HEK293 (cell line): ENCODE results near the gene PANX3.

Experiments
- CTCF ChIA-PET: fragments of 350-600 bp; formaldehyde crosslinking; extraction: SDS; loops from one replicate; lab custom pipeline; 2021; ENCODE audit warnings: antibody characterized with exemption; lab: Yijun Ruan, JAX
- POLR2A ChIA-PET: fragments of 300-600 bp; formaldehyde crosslinking; extraction: SDS; loops from one replicate; lab custom pipeline; 2020; ENCODE audit warnings: antibody characterized with exemption, inconsistent platforms; lab: Yijun Ruan, JAX
- H3K27ac ChIP-seq: fragments of 200-500 bp; sonication (Bioruptor generic); 2 replicates; pipeline ENCODE4 v1.5.1; 2014; ENCODE audit warnings: low read depth, low read length, control low read depth, inconsistent platforms; ENCODE audit errors: extremely low read depth
- H3K36me3 ChIP-seq, 2 experiments: fragments of 200-500 bp in 1 of 2; sonication (Bioruptor generic) in 1 of 2; 1 replicate in 1 of 2; 2 replicates in 1 of 2; pipeline ENCODE4 v1.5.1; 2014 to 2017; ENCODE audit warnings: inconsistent platforms in 2 of 2, low read length in 2 of 2; ENCODE audit not compliant: control insufficient read depth in 2 of 2, insufficient read depth in 1 of 2
- H3K4me1 ChIP-seq: fragments of 200-500 bp; sonication (Bioruptor generic); 2 replicates; pipeline ENCODE4 v1.5.1; 2014; ENCODE audit warnings: mild to moderate bottlenecking, low read length, inconsistent platforms; ENCODE audit not compliant: control insufficient read depth, insufficient read depth
- H3K4me3 ChIP-seq: 2 replicates; pipeline ENCODE4 v1.5.1; 2011; ENCODE audit warnings: low read depth, mild to moderate bottlenecking, control low read depth, low read length, moderate library complexity
- H3K9me3 ChIP-seq: fragments of 200-500 bp; sonication (Bioruptor generic); 2 replicates; pipeline ENCODE4 v1.5.1; 2014; ENCODE audit warnings: low read depth, low read length, inconsistent platforms; ENCODE audit not compliant: control insufficient read depth, insufficient read depth
- BCL11A ChIP-seq: fragments of 450-650 bp; formaldehyde crosslinking; IDR thresholded peaks from 2 replicates; pipeline ENCODE4 v1.5.1; 2016; ENCODE audit warnings: low read depth, missing biosample characterization, missing genetic modification characterization
- FEZF1 ChIP-seq: fragments of 450-650 bp; formaldehyde crosslinking; IDR thresholded peaks from 2 replicates; pipeline ENCODE4 v1.5.1; 2016; ENCODE audit warnings: missing biosample characterization, missing genetic modification characterization
- GLIS1 ChIP-seq: fragments of 450-650 bp; formaldehyde crosslinking; IDR thresholded peaks from 2 replicates; pipeline ENCODE4 v1.5.1; 2016; ENCODE audit warnings: missing biosample characterization, missing genetic modification characterization
- GLIS2 ChIP-seq: fragments of 450-650 bp; formaldehyde crosslinking; IDR thresholded peaks from 2 replicates; pipeline ENCODE4 v1.5.1; 2016; ENCODE audit warnings: missing biosample characterization, missing genetic modification characterization
- HOXD13 ChIP-seq: sonication (generic); formaldehyde crosslinking; IDR thresholded peaks from 2 replicates; pipeline ENCODE4 v1.8.0; 2022; ENCODE audit warnings: missing genetic modification reagents, borderline replicate concordance
- IKZF3 ChIP-seq: fragments of 450-650 bp; IDR thresholded peaks from 2 replicates; pipeline ENCODE4 v1.5.0; 2018; ENCODE audit warnings: missing biosample characterization, mild to moderate bottlenecking, missing genetic modification characterization, moderate library complexity
- MZF1 ChIP-seq: fragments of 450-650 bp; formaldehyde crosslinking; IDR thresholded peaks from 2 replicates; pipeline ENCODE4 v1.5.1; 2017; ENCODE audit warnings: missing biosample characterization, missing genetic modification characterization, borderline replicate concordance
- REPIN1 ChIP-seq: fragments of 450-650 bp; formaldehyde crosslinking; IDR thresholded peaks from 2 replicates; pipeline ENCODE4 v1.5.1; 2017; ENCODE audit warnings: missing biosample characterization, missing genetic modification characterization, low read depth
- SCRT2 ChIP-seq: fragments of 450-650 bp; formaldehyde crosslinking; IDR thresholded peaks from 2 replicates; pipeline ENCODE4 v1.5.1; 2016; ENCODE audit warnings: missing biosample characterization, missing genetic modification characterization
- SETDB1 ChIP-seq: IDR thresholded peaks from one replicate; pipeline ENCODE4 v1.6.1; 2017; ENCODE audit warnings: mild to moderate bottlenecking, low read length, moderate library complexity, mixed read lengths; ENCODE audit not compliant: insufficient read length
- SP7 ChIP-seq: fragments of 450-650 bp; formaldehyde crosslinking; IDR thresholded peaks from 2 replicates; pipeline ENCODE4 v1.5.1; 2016; ENCODE audit warnings: missing biosample characterization, missing genetic modification characterization
- YY1 ChIP-seq: fragments of 450-650 bp; formaldehyde crosslinking; IDR thresholded peaks from 2 replicates; pipeline ENCODE4 v1.5.1; 2018; ENCODE audit warnings: missing biosample characterization, missing genetic modification characterization
- ZBTB20 ChIP-seq: fragments of 450-650 bp; formaldehyde crosslinking; IDR thresholded peaks from 2 replicates; pipeline ENCODE4 v1.5.1; 2016; ENCODE audit warnings: missing biosample characterization, missing genetic modification characterization
- ZFHX2 ChIP-seq: fragments of 450-650 bp; formaldehyde crosslinking; conservative IDR thresholded peaks from 2 replicates; pipeline ENCODE4 v1.5.1; 2016; ENCODE audit warnings: missing biosample characterization, missing genetic modification characterization
- ZIC2 ChIP-seq: fragments of 450-650 bp; formaldehyde crosslinking; IDR thresholded peaks from 2 replicates; pipeline ENCODE4 v1.5.1; 2016; ENCODE audit warnings: missing biosample characterization, missing genetic modification characterization
- ZNF266 ChIP-seq: fragments of 450-650 bp; formaldehyde crosslinking; IDR thresholded peaks from 2 replicates; pipeline ENCODE4 v1.5.1; 2016; ENCODE audit warnings: missing biosample characterization, missing genetic modification characterization, low read depth
- ZNF341 ChIP-seq: fragments of 450-650 bp; formaldehyde crosslinking; IDR thresholded peaks from 2 replicates; pipeline ENCODE4; 2016; ENCODE audit warnings: low read depth, missing biosample characterization, missing genetic modification characterization
- ZNF354C ChIP-seq: fragments of 450-650 bp; formaldehyde crosslinking; IDR thresholded peaks from 2 replicates; pipeline ENCODE4 v1.5.1; 2016; ENCODE audit warnings: missing biosample characterization, missing genetic modification characterization, low read depth, borderline replicate concordance
- ZNF426 ChIP-seq: fragments of 450-650 bp; formaldehyde crosslinking; IDR thresholded peaks from 2 replicates; pipeline ENCODE4 v1.5.1; 2017; ENCODE audit warnings: missing biosample characterization, missing genetic modification characterization, mild to moderate bottlenecking, inconsistent platforms, moderate library complexity
- ZNF561 ChIP-seq: fragments of 450-650 bp; IDR thresholded peaks from 2 replicates; pipeline ENCODE4 v1.5.1; 2018; ENCODE audit warnings: missing biosample characterization, missing genetic modification characterization, borderline replicate concordance
- ZNF654 ChIP-seq: fragments of 450-650 bp; formaldehyde crosslinking; IDR thresholded peaks from 2 replicates; pipeline ENCODE4 v1.5.1; 2016; ENCODE audit warnings: low read depth, missing biosample characterization, missing genetic modification characterization
- ZNF664 ChIP-seq: fragments of 450-650 bp; formaldehyde crosslinking; IDR thresholded peaks from 2 replicates; pipeline ENCODE4 v1.5.1; 2016; ENCODE audit warnings: missing biosample characterization, missing genetic modification characterization
- ZNF777 ChIP-seq: fragments of 450-650 bp; formaldehyde crosslinking; IDR thresholded peaks from 2 replicates; pipeline ENCODE4 v1.5.1; 2017; ENCODE audit warnings: missing biosample characterization, missing genetic modification characterization, borderline replicate concordance
- ZNF792 ChIP-seq: fragments of 450-650 bp; formaldehyde crosslinking; IDR thresholded peaks from 2 replicates; pipeline ENCODE4 v1.5.1; 2016; ENCODE audit warnings: missing biosample characterization, missing genetic modification characterization
- TF ChIP-seq, protein P1 (sequence below): fragments of 450-650 bp; formaldehyde crosslinking; IDR thresholded peaks from 2 replicates; pipeline ENCODE4 v1.5.1; 2016; ENCODE audit warnings: missing biosample characterization, missing genetic modification characterization, borderline replicate concordance
- TF ChIP-seq, protein P2 (sequence below): fragments of 450-650 bp; formaldehyde crosslinking; IDR thresholded peaks from 2 replicates; pipeline ENCODE4 v1.5.1; 2016; ENCODE audit warnings: missing biosample characterization, missing genetic modification characterization

The PANX3 gene

DNA sequence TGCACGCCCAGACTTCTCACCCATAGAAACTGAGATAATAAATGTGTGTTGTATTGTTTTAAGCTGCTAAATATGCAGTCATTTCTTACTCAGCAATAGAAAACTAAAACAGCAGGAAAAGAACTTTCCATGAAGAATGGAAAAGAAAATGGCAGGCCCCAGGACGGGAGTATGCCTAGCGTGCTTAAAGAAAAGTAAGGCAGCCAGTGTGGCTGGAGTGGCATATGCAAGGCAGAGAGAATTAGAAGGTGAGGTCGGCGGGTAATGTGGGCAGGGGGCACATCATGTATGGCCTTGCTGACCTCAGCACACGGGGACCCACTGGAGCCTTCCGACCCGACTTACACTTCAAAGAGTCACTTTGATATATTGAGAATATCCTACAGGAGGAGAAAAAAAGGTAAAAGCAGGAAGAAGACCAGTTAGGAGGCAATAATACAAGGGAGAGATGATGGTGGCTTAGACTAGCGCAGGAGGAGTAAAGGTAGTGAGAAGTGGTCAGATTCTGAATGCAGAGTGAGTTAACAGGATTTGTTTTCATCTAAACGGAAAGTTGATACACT is 31.9 kb downstream of the PANX3 start (continued):
- TF ChIP-seq, protein P1, sequence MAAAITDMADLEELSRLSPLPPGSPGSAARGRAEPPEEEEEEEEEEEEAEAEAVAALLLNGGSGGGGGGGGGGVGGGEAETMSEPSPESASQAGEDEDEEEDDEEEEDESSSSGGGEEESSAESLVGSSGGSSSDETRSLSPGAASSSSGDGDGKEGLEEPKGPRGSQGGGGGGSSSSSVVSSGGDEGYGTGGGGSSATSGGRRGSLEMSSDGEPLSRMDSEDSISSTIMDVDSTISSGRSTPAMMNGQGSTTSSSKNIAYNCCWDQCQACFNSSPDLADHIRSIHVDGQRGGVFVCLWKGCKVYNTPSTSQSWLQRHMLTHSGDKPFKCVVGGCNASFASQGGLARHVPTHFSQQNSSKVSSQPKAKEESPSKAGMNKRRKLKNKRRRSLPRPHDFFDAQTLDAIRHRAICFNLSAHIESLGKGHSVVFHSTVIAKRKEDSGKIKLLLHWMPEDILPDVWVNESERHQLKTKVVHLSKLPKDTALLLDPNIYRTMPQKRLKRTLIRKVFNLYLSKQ (tag by site-specific recombination), result no peak
- TF ChIP-seq YY1 (tag by site-specific recombination), result no peak
- no peak for TF ChIP-seq ZNF561 (tag by site-specific recombination)
- TF ChIP-seq BCL11A (tag by site-specific recombination), result no peak
- TF ChIP-seq HOXD13, result no peak
- no peak for TF ChIP-seq ZNF426 (tag by site-specific recombination)
- TF ChIP-seq SCRT2 (tag by site-specific recombination), result no peak
- TF ChIP-seq FEZF1 (tag by site-specific recombination), result no peak

DNA sequence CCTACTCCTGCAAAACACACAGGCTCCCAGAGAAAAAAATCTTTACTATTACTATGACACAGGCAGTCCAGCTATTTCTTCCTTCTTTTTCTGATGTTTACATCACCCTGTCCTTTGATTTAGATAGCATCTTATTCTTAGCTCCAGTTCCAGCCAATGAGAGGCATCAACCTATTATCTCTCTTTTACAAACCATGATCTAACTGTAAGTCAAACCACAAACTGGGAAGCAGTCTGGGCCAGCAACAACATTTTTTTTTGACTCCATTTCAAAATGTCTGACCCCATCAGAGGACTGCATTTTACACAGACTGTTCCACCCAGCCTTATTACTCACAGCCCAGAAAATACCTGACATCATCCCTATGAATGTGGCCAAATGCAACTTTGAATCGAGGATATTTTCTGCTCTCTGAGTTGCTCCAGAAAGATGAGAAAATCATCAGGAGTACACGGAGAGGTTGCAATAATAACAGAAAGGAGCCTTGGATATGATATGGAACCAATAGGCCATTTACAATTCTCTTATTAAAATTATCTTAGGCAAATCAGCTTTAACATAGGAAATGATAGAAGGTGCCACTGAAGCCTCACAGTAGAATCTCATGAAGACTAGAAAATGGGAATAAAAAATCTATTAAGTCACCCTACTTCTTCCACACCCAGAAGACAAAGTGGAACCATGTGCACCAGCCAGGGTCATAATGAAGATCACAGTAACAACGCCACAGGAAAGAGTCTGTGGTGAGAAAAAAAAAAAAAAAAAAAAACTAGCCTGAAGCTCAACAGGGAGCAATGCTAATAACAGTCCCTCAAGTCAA is 32.6 kb downstream of the PANX3 start:
- Histone ChIP-seq H3K4me3 (no peak overlapping the region), H3K4me1 (no peaks in the 10 kb centered on the region), H3K36me3 (peaks cover 0 to 13% of the 10 kb centered on the region in 2 experiments; a peak in 1 of 3 replicates), H3K9me3 (no peaks in the 10 kb centered on the region), H3K27ac (no peak overlapping the region)
- POLR2A ChIA-PET, result interaction anchor here (0.6 kb wide), 1 partner anchor 70 kb away, joined by 4 read pairs; no protein-coding TSS in a partner anchor
- CTCF ChIA-PET, result interaction anchor here (0.6 to 4.8 kb wide), 42 partner anchors 9 to 776 kb away, joined by 3 to 53 read pairs (median 5); partner anchors contain the start of genes SIAE and SPA17
- TF ChIP-seq REPIN1 (tag by site-specific recombination) (no peak), MZF1 (tag by site-specific recombination) (no peak), ZNF792 (no peak), ZNF266 (tag by site-specific recombination) (peak; percentile 58; the same call in 1 of the 2 replicates), ZNF354C (tag by site-specific recombination) (no peak), SETDB1 (no peak)

DNA sequence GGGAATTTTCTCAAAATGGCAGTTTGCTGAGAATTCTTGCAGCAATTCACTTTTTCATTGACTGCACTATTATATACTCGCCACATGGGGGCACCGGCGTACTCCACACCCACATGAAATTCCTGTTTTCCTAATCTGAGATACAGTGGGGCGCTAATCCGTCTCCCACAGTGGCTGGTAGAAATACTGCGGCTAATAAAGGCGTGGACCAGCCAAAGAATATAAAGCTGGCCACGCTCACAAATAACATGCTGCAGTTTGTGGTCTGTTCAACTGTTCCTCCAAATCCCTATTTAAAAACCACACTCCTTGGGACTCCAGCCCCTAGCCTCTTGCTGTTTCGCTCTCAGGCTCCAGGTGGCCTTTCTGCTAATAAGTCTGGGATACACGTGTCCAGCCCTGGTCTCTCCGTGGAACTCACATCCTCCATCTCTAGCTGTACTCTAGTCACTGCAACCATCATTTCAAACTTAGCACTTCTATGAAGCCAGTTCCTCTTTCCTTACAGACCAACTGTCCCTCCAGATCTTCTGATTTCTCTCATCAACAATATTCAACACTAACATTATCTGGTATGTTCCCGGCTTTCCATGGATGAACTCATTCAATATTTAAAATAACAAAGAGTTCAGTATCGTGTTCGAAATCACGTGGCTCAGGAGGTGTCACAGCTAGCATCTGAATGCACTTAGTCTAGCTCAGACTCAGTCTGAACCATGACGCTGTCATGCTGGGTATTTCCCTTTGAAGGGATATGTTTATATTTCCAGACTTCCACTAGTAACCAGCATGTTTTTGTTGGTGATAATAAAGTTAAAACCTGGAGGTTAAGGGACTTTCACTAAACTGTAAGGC is 33.4 kb downstream of the PANX3 start:
- ChIA-PET POLR2A (interaction anchor here (0.6 to 1.0 kb wide), 2 partner anchors 69 to 192 kb away, joined by 4 to 6 read pairs; no protein-coding TSS in a partner anchor), CTCF (interaction anchor here (0.6 to 4.8 kb wide), 46 partner anchors 8 to 775 kb away, joined by 3 to 53 read pairs (median 4); partner anchors contain the start of genes SIAE and SPA17)
- Histone ChIP-seq H3K36me3 (peaks cover 0 to 5% of the 10 kb centered on the region in 2 experiments; a peak in 1 of 3 replicates), H3K4me1 (no peaks in the 10 kb centered on the region), H3K27ac (no peak overlapping the region), H3K9me3 (no peaks in the 10 kb centered on the region), H3K4me3 (no peak overlapping the region)
- TF ChIP-seq SP7 (tag by site-specific recombination) (0 out of 2 replicates have a peak, but pooled peaks have one; percentile 12), ZNF777 (tag by site-specific recombination) (no peak), ZNF341 (tag by site-specific recombination) (no peak), GLIS1 (tag by site-specific recombination) (0 out of 2 replicates have a peak, but pooled peaks have one; percentile 18), ZFHX2 (tag by site-specific recombination) (peak; percentile 69), ZBTB20 (tag by site-specific recombination) (no peak), GLIS2 (0 out of 2 replicates have a peak, but pooled peaks have one; percentile 16), ZIC2 (tag by site-specific recombination) (peak; percentile 30; the same call in 1 of the 2 replicates), ZNF561 (tag by site-specific recombination) (0 out of 2 replicates have a peak, but pooled peaks have one; percentile 23), IKZF3 (tag by site-specific recombination) (peak; percentile 47; the same call in 1 of the 2 replicates), ZNF654 (tag by site-specific recombination) (peak; percentile 77), REPIN1 (tag by site-specific recombination) (no peak), ZNF664 (tag by site-specific recombination) (peak; percentile 48; the same call in 1 of the 2 replicates)
- TF ChIP-seq, protein P2, sequence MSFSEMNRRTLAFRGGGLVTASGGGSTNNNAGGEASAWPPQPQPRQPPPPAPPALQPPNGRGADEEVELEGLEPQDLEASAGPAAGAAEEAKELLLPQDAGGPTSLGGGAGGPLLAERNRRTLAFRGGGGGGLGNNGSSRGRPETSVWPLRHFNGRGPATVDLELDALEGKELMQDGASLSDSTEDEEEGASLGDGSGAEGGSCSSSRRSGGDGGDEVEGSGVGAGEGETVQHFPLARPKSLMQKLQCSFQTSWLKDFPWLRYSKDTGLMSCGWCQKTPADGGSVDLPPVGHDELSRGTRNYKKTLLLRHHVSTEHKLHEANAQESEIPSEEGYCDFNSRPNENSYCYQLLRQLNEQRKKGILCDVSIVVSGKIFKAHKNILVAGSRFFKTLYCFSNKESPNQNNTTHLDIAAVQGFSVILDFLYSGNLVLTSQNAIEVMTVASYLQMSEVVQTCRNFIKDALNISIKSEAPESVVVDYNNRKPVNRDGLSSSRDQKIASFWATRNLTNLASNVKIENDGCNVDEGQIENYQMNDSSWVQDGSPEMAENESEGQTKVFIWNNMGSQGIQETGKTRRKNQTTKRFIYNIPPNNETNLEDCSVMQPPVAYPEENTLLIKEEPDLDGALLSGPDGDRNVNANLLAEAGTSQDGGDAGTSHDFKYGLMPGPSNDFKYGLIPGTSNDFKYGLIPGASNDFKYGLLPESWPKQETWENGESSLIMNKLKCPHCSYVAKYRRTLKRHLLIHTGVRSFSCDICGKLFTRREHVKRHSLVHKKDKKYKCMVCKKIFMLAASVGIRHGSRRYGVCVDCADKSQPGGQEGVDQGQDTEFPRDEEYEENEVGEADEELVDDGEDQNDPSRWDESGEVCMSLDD (tag by site-specific recombination), result peak; percentile 34; the same call in 1 of the 2 replicates
